H9 (cell line): Measurements from ENCODE around the gene COQ8B. TPM values are rescaled to one million over a fixed set of nuclear protein-coding genes. Genes with fewer than 3 reads are reported as not detected.
A peak's percentile ranks its signal among the peaks of the same experiment; 100 is the strongest.

Source experiments
- DNase-seq: peaks from one replicate; pipeline ENCODE4 v3.0.0-alpha.2; 2017
- H2AFZ ChIP-seq: one replicate; pipeline ENCODE4 v1.6.1; 2013; ENCODE audit warnings: mild to moderate bottlenecking, low read length, control low read depth, moderate library complexity
- H2AK5ac ChIP-seq: 2 replicates; pipeline ENCODE4 v1.6.1; 2013; ENCODE audit warnings: low read length, control low read depth, mixed read lengths; ENCODE audit not compliant: insufficient read length
- H2BK120ac ChIP-seq: one replicate; pipeline ENCODE4 v1.6.1; 2013; ENCODE audit warnings: low read depth, mild to moderate bottlenecking, low read length, control low read depth, inconsistent platforms; ENCODE audit not compliant: poor library complexity, severe bottlenecking
- H2BK12ac ChIP-seq: 2 replicates; pipeline ENCODE4 v1.6.1; 2013; ENCODE audit warnings: low read length, control low read depth, mixed read lengths, low read depth; ENCODE audit not compliant: insufficient read length
- H2BK15ac ChIP-seq: 2 replicates; pipeline ENCODE4 v1.6.1; 2013; ENCODE audit warnings: low read depth, low read length, control low read depth
- H2BK20ac ChIP-seq: one replicate; pipeline ENCODE4 v1.6.1; 2013; ENCODE audit warnings: low read depth, mild to moderate bottlenecking, low read length, control low read depth, inconsistent platforms; ENCODE audit not compliant: poor library complexity, severe bottlenecking
- H2BK5ac ChIP-seq: 2 replicates; pipeline ENCODE4 v1.6.1; 2013; ENCODE audit warnings: low read length, control low read depth, mixed read lengths; ENCODE audit not compliant: insufficient read length
- H3K14ac ChIP-seq: 2 replicates; pipeline ENCODE4 v1.6.1; 2013; ENCODE audit warnings: low read length, control low read depth; ENCODE audit not compliant: insufficient read depth
- H3K18ac ChIP-seq: 2 replicates; pipeline ENCODE4 v1.6.1; 2013; ENCODE audit warnings: low read depth, mild to moderate bottlenecking, mixed read lengths, low read length, control low read depth; ENCODE audit not compliant: insufficient read length
- H3K23ac ChIP-seq: 2 replicates; pipeline ENCODE4 v1.6.1; 2013; ENCODE audit warnings: low read length, control low read depth, mixed read lengths, low read depth; ENCODE audit not compliant: insufficient read length
- H3K23me2 ChIP-seq: 2 replicates; pipeline ENCODE4 v1.6.1; 2013; ENCODE audit warnings: low read depth, mild to moderate bottlenecking, mixed read lengths, low read length, control low read depth; ENCODE audit not compliant: insufficient read length, poor library complexity, severe bottlenecking
- H3K27ac ChIP-seq: 2 replicates; pipeline ENCODE4 v1.5.1; 2013; ENCODE audit warnings: low read length, control low read depth, mixed read lengths, low read depth; ENCODE audit not compliant: insufficient read length
- H3K27me3 ChIP-seq: 2 replicates; pipeline ENCODE4 v1.6.1; 2013; ENCODE audit warnings: low read length, control low read depth, inconsistent platforms; ENCODE audit not compliant: insufficient read depth
- H3K4ac ChIP-seq: 2 replicates; pipeline ENCODE4 v1.6.1; 2013; ENCODE audit warnings: low read depth, mild to moderate bottlenecking, control low read depth, inconsistent platforms, low read length, moderate library complexity
- H3K4me1 ChIP-seq: 2 replicates; pipeline ENCODE4 v1.6.1; 2013; ENCODE audit warnings: low read length, control low read depth, inconsistent platforms; ENCODE audit not compliant: insufficient read depth
- H3K4me2 ChIP-seq: 2 replicates; pipeline ENCODE4 v1.6.1; 2013; ENCODE audit warnings: low read length, control low read depth, mixed read lengths; ENCODE audit not compliant: insufficient read length, insufficient read depth
- H3K56ac ChIP-seq: 2 replicates; pipeline ENCODE4 v1.6.1; 2013; ENCODE audit warnings: low read depth, mild to moderate bottlenecking, mixed read lengths, low read length, control low read depth; ENCODE audit not compliant: insufficient read length
- H3K79me1 ChIP-seq: 2 replicates; pipeline ENCODE4 v1.6.1; 2013; ENCODE audit warnings: low read depth, mild to moderate bottlenecking, moderate library complexity, low read length, control low read depth, inconsistent platforms; ENCODE audit not compliant: insufficient read depth, poor library complexity, severe bottlenecking
- H3K79me2 ChIP-seq: 2 replicates; pipeline ENCODE4 v1.6.1; 2013; ENCODE audit warnings: low read length, control low read depth, inconsistent platforms; ENCODE audit not compliant: insufficient read depth
- H3K9ac ChIP-seq: 2 replicates; pipeline ENCODE4 v1.6.1; 2013; ENCODE audit warnings: low read length, control low read depth, mixed read lengths; ENCODE audit not compliant: insufficient read length; ENCODE audit errors: extremely low read depth
- H3K9me3 ChIP-seq: one replicate; pipeline ENCODE4 v1.6.1; 2013; ENCODE audit warnings: low read depth, low read length, inconsistent platforms; ENCODE audit not compliant: control insufficient read depth
- H3T11ph ChIP-seq: one replicate; pipeline ENCODE4 v1.6.1; 2013; ENCODE audit warnings: mild to moderate bottlenecking, low read length, control low read depth, inconsistent platforms
- H4K20me1 ChIP-seq: one replicate; pipeline ENCODE4 v1.6.1; 2013; ENCODE audit not compliant: control insufficient read depth, insufficient read length, insufficient read depth
- H4K5ac ChIP-seq: 2 replicates; pipeline ENCODE4 v1.6.1; 2013; ENCODE audit warnings: low read depth, mild to moderate bottlenecking, mixed read lengths, low read length, control low read depth; ENCODE audit not compliant: insufficient read length
- H4K8ac ChIP-seq: replicated peaks from 2 replicates; pipeline ENCODE4 v1.6.1; 2013; ENCODE audit warnings: low read length, control low read depth, mixed read lengths, low read depth; ENCODE audit not compliant: insufficient read length
- H4K91ac ChIP-seq: 2 replicates; pipeline ENCODE4 v1.6.1; 2013; ENCODE audit warnings: low read depth, mild to moderate bottlenecking, moderate library complexity, mixed read lengths, low read length, control low read depth; ENCODE audit not compliant: insufficient read length
- H3K27ac Mint-ChIP-seq, 3 experiments: 2 replicates in 2 of 3; 3 replicates in 1 of 3; pipeline ENCODE4 v1.8.0; 2020 to 2021; ENCODE audit warnings: mixed read lengths in 3 of 3, mild to moderate bottlenecking in 1 of 3, moderate library complexity in 1 of 3
- H3K27me3 Mint-ChIP-seq: 2 replicates; pipeline ENCODE4 v1.8.0; 2021; ENCODE audit warnings: low read depth, mild to moderate bottlenecking, moderate library complexity, mixed read lengths
- H3K36me3 Mint-ChIP-seq, 3 experiments: 2 replicates in 2 of 3; 3 replicates in 1 of 3; pipeline ENCODE4 v1.8.0; 2020 to 2021; ENCODE audit warnings: low read depth in 3 of 3, mixed read lengths in 3 of 3; ENCODE audit not compliant: insufficient read depth in 1 of 3
- H3K4me1 Mint-ChIP-seq, 2 experiments: 2 replicates each; pipeline ENCODE4 v1.8.0; 2020; ENCODE audit warnings: mixed read lengths in 2 of 2
- H3K4me3 Mint-ChIP-seq, 2 experiments: 2 replicates in 1 of 2; 3 replicates in 1 of 2; pipeline ENCODE4 v1.8.0; 2020 to 2021; ENCODE audit warnings: mild to moderate bottlenecking in 2 of 2, mixed read lengths in 2 of 2, moderate library complexity in 1 of 2
- H3K9me3 Mint-ChIP-seq, 2 experiments: 2 replicates in 1 of 2; 3 replicates in 1 of 2; pipeline ENCODE4 v1.8.0; 2020; ENCODE audit warnings: mild to moderate bottlenecking in 2 of 2, mixed read lengths in 2 of 2, moderate library complexity in 1 of 2
- CTCF ChIP-seq: fragments of 200-600 bp; sonication (generic); conservative IDR thresholded peaks from 3 replicates; pipeline ENCODE4 v1.8.0; 2021; ENCODE audit warnings: antibody characterized with exemption, mild to moderate bottlenecking
- WGBS: extraction: QIAGEN DNeasy Blood & Tissue Kit; methylation state at CpG from one replicate; pipeline ENCODE4 v1.1.7; 2013; ENCODE audit warnings: missing lambda C conversion rate, low lambda C conversion rate, mixed read lengths; ENCODE audit not compliant: insufficient read length; ENCODE audit errors: extremely low coverage; 5-methylcytosine and 5-hydroxymethylcytosine counted together
- total RNA-seq: library from RNA; stranded (reverse); gene quantifications from 2 replicates; pipeline ENCODE4 v1.2.1, GENCODE V29; 2021

COQ8B gene
- total RNA-seq, 1 experiment from 2014 or later: 40.5 TPM

- H2BK12ac ChIP-seq: no peak overlapping the region
- peaks cover 37% of the 10 kb centered on the region; the same call in 1 of the 2 replicates for H3K79me2 ChIP-seq
- H2AFZ ChIP-seq: no peak overlapping the region
- no peak overlapping the region for H3K18ac ChIP-seq
- no peak overlapping the region for H3K23ac ChIP-seq
- no peak overlapping the region for H4K5ac ChIP-seq
- H2BK5ac ChIP-seq: no peak overlapping the region
- no peak overlapping the region for H3K56ac ChIP-seq
- H3K9ac ChIP-seq: no peak overlapping the region
- DNase-seq: no peak
- peaks cover 3% of the 10 kb centered on the region for H4K20me1 ChIP-seq
- no peaks in the 10 kb centered on the region for H3K9me3 ChIP-seq
- no peak for TF ChIP-seq CTCF
- H4K8ac ChIP-seq: no peak overlapping the region
- Mint-ChIP-seq H3K27ac (peak overlapping the region in 2 of 3 experiments; percentile 16 to 33; a peak in 4 of 7 replicates), H3K27me3 (no peaks in the 10 kb centered on the region; the same call in none of the 2 replicates), H3K9me3 (no peaks in the 10 kb centered on the region), H3K36me3 (peaks cover 67 to 90% (median 82%) of the 10 kb centered on the region in 3 experiments), H3K4me3 (peak overlapping the region; percentile 0 to 1; a peak in 2 of 5 replicates), H3K4me1 (peaks cover 18 to 27% of the 10 kb centered on the region in 2 experiments)
- H3T11ph ChIP-seq: no peak overlapping the region
- no peaks in the 10 kb centered on the region for H3K23me2 ChIP-seq
- no peak overlapping the region for H2AK5ac ChIP-seq
- no peaks in the 10 kb centered on the region for H3K4me1 ChIP-seq
- H3K4me2 ChIP-seq: no peak overlapping the region
- H3K27me3 ChIP-seq: no peaks in the 10 kb centered on the region; the same call in 1 of the 2 replicates
- no CpG with 5 or more reads among the region's 11 CpGs for WGBS
- no peak overlapping the region for H3K14ac ChIP-seq
- no peak overlapping the region for H2BK15ac ChIP-seq
- peaks cover 17% of the 10 kb centered on the region for H3K79me1 ChIP-seq
- H3K27ac ChIP-seq: no peak overlapping the region
- H4K91ac ChIP-seq: no peak overlapping the region
- H2BK120ac ChIP-seq: no peak overlapping the region
- H2BK20ac ChIP-seq: no peak overlapping the region
- no peak overlapping the region for H3K4ac ChIP-seq
Observed at GRCh38 chr19:40756502-40757110, 39.9 kb upstream of the COQ8B start.
